GM12878 (cell line): Measurements from ENCODE around the gene CRTC1. TPM values are rescaled to one million over a fixed set of nuclear protein-coding genes. Genes with fewer than 3 reads are reported as not detected.

Source experiments
- CTCF ChIP-seq, 3 experiments: IDR thresholded peaks in 2 of 3; conservative IDR thresholded peaks in 1 of 3; 2 replicates each; pipeline ENCODE4 v1.5.1; 2011; ENCODE audit warnings: low read depth in 3 of 3, low read length in 3 of 3, mild to moderate bottlenecking in 3 of 3, control low read depth in 2 of 3, moderate library complexity in 2 of 3, inconsistent platforms in 1 of 3, mixed read lengths in 1 of 3; ENCODE audit not compliant: control insufficient read depth in 2 of 3, insufficient read depth in 1 of 3; ENCODE audit errors: extremely low read depth in 1 of 3
- EZH2 ChIP-seq: IDR thresholded peaks from 2 replicates; pipeline ENCODE4 v1.6.1; 2012; ENCODE audit warnings: low read depth, mild to moderate bottlenecking, control low read depth, inconsistent platforms, low read length, borderline replicate concordance; ENCODE audit not compliant: control insufficient read depth
- NR2F1 ChIP-seq: fragments of 450-650 bp; conservative IDR thresholded peaks from 2 replicates; pipeline ENCODE4 v1.6.1; 2017; ENCODE audit warnings: mild to moderate bottlenecking
- SMAD1 ChIP-seq: fragments of 450-650 bp; IDR thresholded peaks from 2 replicates; pipeline ENCODE4 v1.6.1; 2018; ENCODE audit warnings: mild to moderate bottlenecking, low read depth; ENCODE audit not compliant: partially characterized antibody
- SMARCA5 ChIP-seq: fragments of 450-650 bp; IDR thresholded peaks from 2 replicates; pipeline ENCODE4 v1.6.1; 2017; ENCODE audit warnings: mild to moderate bottlenecking
- TARDBP ChIP-seq: IDR thresholded peaks from 2 replicates; pipeline ENCODE4 v1.6.1; 2016; ENCODE audit warnings: borderline replicate concordance
- YY1 ChIP-seq: IDR thresholded peaks from 2 replicates; pipeline ENCODE4 v1.6.1; 2011; ENCODE audit warnings: low read depth, mild to moderate bottlenecking, low read length
- polyA plus RNA-seq, 11 experiments: library from polyadenylated mRNA; depleted of rRNA in 4 of 11; unstranded in 6 of 11; stranded (reverse) in 5 of 11; fragments of >200 nt; fragmentation: Nextera tagmentation in 4 of 11; fragmentation: Illumina TruSeq in 1 of 11; extraction: Ambion mirVana in 4 of 11; extraction: Trizol in 1 of 11; gene quantifications; 1 replicate in 1 of 11; 2 replicates in 10 of 11; pipeline versions ENCODE4 v1.2.1 to v1.2.3, GENCODE V29; 2011 to 2016; ENCODE audit warnings: inconsistent platforms in 2 of 11, missing spikeins in 2 of 11, low read depth in 1 of 11
- total RNA-seq, 4 experiments: library from RNA; depleted of rRNA in 3 of 4; stranded (reverse); fragments of >200 nt in 3 of 4; fragmentation: Illumina TruSeq in 1 of 4; extraction: Trizol in 1 of 4; gene quantifications; 2 replicates each; pipeline versions ENCODE4 v1.2.1 to v1.2.3, GENCODE V29; 2013 to 2021
- TF ChIP-seq, protein P1 (sequence below): IDR thresholded peaks from 2 replicates; pipeline ENCODE4 v1.6.1; 2011; ENCODE audit warnings: borderline replicate concordance, low read depth, mild to moderate bottlenecking, moderate library complexity, low read length; ENCODE audit not compliant: insufficient read depth, poor library complexity, severe bottlenecking
- TF ChIP-seq, protein P2 (sequence below): fragments of 450-650 bp; IDR thresholded peaks from 2 replicates; pipeline ENCODE4 v1.6.1; 2017; ENCODE audit warnings: mild to moderate bottlenecking, moderate library complexity

The CRTC1 gene
- total and polyA plus RNA-seq, 10 of the 15 experiments (the other 5 are each of a cell fraction or from before 2014, with no cell fraction given): 0.02 to 4.6 (median 1.1) TPM; not detected in 1

DNA sequence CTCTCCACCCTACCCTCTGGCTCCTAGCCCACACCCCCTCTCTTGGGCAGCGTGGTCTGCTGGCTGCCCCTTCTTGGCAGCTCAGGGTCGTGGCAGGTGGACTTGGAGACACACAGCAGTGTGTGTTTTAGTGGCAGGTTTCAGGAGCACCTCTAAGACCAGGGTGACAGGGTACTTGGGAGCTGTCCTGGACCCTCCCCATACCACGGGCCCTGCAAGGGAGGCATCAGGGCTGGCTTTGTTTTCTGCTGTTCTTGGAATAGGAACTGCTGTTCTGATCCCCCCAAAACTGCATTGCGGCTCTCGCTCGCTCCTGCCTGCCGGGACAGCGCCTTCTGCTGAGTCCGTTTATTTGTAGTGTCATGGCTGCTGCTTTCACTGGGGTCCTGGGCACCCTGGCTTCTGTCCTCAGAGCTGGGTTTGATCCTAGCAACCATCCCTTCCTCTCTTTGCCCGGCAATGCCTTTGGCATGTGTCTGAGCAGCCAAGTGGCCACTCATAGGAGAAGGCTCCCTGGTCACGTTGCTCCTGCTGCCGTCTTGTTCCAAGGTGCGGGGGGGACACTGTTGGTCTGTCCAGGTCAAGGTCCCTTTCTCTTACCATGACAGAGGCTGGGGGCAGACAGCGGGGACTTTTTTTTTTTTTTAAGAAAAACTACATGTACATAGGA is 95.5 kb downstream of the CRTC1 start (continued):
- TF ChIP-seq CTCF (IDR thresholded peaks at IDR 0.05 in 2 of 3, conservative IDR thresholded peaks at IDR 0.05 in 1 of 3; ENCODE audit: control insufficient read depth in 2 of 3, extremely low read depth in 1 of 3, insufficient read depth in 1 of 3, low read depth in 3 of 3, low read length in 3 of 3) (no peak), NR2F1 (no peak), SMAD1 (no peak), SMARCA5 (no peak), EZH2 (no peak), TARDBP (no peak), YY1 (no peak)
- TF ChIP-seq, protein P1, sequence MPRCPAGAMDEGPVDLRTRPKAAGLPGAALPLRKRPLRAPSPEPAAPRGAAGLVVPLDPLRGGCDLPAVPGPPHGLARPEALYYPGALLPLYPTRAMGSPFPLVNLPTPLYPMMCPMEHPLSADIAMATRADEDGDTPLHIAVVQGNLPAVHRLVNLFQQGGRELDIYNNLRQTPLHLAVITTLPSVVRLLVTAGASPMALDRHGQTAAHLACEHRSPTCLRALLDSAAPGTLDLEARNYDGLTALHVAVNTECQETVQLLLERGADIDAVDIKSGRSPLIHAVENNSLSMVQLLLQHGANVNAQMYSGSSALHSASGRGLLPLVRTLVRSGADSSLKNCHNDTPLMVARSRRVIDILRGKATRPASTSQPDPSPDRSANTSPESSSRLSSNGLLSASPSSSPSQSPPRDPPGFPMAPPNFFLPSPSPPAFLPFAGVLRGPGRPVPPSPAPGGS: no peak
- TF ChIP-seq, protein P2, sequence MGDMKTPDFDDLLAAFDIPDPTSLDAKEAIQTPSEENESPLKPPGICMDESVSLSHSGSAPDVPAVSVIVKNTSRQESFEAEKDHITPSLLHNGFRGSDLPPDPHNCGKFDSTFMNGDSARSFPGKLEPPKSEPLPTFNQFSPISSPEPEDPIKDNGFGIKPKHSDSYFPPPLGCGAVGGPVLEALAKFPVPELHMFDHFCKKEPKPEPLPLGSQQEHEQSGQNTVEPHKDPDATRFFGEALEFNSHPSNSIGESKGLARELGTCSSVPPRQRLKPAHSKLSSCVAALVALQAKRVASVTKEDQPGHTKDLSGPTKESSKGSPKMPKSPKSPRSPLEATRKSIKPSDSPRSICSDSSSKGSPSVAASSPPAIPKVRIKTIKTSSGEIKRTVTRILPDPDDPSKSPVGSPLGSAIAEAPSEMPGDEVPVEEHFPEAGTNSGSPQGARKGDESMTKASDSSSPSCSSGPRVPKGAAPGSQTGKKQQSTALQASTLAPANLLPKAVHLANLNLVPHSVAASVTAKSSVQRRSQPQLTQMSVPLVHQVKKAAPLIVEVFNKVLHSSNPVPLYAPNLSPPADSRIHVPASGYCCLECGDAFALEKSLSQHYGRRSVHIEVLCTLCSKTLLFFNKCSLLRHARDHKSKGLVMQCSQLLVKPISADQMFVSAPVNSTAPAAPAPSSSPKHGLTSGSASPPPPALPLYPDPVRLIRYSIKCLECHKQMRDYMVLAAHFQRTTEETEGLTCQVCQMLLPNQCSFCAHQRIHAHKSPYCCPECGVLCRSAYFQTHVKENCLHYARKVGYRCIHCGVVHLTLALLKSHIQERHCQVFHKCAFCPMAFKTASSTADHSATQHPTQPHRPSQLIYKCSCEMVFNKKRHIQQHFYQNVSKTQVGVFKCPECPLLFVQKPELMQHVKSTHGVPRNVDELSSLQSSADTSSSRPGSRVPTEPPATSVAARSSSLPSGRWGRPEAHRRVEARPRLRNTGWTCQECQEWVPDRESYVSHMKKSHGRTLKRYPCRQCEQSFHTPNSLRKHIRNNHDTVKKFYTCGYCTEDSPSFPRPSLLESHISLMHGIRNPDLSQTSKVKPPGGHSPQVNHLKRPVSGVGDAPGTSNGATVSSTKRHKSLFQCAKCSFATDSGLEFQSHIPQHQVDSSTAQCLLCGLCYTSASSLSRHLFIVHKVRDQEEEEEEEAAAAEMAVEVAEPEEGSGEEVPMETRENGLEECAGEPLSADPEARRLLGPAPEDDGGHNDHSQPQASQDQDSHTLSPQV: no peak
